Limb (tissue), 2 donors: ENCODE measurements around the gene HAPLN2.
"Not testable (repeated sequence)": the region's sequence is repeated elsewhere in the genome, so short reads cannot be mapped to it uniquely, and the experiment has no call there.

Source experiments
- DNase-seq, 2 donors: peaks; one replicate each; pipeline ENCODE4 v3.0.0-alpha.2; 2016; ENCODE audit errors: extremely low spot score in 2 of 2

The HAPLN2 gene

DNA sequence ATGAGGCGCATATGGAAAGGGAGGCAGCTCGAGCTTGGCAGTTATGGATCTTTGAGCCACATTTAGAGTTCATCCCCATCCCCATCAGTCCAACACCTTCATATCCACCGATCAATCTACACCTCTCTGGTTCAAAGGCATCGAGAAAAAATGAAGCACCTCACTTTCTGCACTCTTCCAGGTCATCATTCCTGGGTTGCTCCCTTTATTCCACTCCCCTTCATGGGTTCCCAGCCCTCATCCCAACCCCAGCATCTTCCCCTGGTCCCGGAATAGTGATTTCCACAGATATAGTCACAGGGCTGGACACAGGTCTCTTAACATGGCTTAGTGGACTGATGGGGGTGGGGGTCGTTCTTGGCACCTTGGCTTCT is 354 bp downstream of the HAPLN2 start:
- DNase-seq, result no peak

DNA sequence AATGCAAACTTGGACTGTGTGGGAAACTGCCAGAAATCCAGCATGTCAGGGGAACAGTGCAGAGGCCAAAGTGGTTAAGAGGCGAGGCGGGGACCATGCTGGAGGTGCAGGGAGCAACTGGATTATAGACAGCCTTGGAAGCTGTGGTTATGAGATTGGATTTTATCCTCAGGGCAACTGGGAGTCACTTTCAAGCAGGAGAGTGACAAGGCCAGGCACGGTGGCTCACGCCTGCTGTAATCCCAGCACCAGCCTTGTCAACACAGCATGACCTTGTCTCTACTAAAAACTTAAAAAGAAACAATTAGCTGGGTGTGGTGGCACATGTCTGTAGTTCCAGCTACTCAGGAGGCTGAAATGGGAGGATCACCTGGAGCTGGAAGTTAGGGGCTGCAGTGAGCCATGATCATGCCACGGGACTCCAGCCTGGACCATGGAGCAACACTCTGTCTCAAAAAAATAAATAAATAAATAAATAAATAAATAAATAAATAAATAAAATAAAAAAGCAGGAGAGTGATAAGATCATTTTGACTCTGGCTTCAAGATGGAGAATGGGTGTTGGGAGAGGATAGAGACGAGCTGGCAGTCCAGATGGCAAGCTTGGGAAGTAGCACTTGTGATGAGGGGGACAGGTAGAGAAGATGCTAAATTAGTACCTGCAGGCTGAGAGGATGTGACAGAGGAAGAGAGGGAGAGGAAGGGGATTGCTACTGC is 3.5 kb downstream of the HAPLN2 start:
- DNase-seq, result no peak

GRCh38 chr1:156623946-156624813 is 5.0 kb downstream of the HAPLN2 start:
- peak in 1 of 2 donors; percentile 67 for DNase-seq

DNA sequence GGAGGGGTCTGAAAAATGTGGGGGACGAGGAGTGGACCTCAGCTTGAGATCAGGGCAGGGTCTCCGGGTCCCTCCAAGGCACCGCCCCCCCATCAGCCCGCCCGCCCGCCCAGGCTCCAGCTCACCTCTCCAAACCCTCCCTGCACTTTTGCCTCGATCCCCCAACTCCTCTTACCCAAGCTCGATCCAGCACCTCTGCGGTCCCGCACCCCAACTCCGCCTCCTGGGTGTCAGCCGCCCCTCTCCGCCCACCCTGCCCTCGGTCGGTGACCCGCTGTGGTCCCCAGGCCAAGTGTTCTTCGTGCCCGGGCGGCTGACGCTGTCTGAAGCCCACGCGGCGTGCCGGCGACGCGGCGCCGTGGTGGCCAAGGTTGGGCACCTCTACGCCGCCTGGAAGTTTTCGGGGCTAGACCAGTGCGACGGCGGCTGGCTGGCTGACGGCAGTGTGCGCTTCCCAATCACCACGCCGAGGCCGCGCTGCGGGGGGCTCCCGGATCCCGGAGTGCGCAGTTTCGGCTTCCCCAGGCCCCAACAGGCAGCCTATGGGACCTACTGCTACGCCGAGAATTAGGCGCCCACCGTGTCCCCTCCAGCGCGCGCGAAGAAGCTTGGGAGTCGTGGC is 5.7 kb downstream of the HAPLN2 start:
- peak in 1 of 2 donors; percentile 50 for DNase-seq

GRCh38 chr1:156625436-156626078 is 6.3 kb downstream of the HAPLN2 start:
- peak; percentile 27 to 84 for DNase-seq

DNA sequence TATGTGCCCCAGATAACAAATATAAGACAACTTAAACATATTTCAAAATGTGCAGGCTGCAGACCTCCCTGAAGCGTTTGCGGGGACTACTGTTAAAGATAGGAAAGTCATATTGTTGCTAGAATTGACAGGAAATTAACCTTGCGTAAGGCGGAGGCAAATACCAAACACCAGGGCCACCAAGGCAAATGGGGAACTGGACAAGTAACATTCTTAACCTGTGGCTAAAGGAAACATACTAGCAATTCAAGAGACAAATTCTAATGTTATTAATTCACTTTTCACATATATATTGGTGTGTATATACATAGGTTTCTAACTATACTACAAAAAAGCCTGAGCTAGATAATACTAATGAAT is 6.8 kb downstream of the HAPLN2 start:
- DNase-seq, result no peak

GRCh38 chr1:156627313-156627880 is 8.2 kb downstream of the HAPLN2 start:
- no peak for DNase-seq

GRCh38 chr1:156629823-156630449 is 10.7 kb downstream of the HAPLN2 start:
- DNase-seq, result no peak

- DNase-seq, result not testable (repeated sequence)
These were observed 11.9 kb downstream of the HAPLN2 start for GRCh38 chr1:156631152-156631551.

GRCh38 chr1:156632355-156632754 is 13.1 kb downstream of the HAPLN2 start:
- no peak for DNase-seq

- DNase-seq, result no peak
These were observed 19.2 kb downstream of the HAPLN2 start for GRCh38 chr1:156638189-156638985.

GRCh38 chr1:156639601-156640101 is 20.4 kb downstream of the HAPLN2 start:
- no peak for DNase-seq

- DNase-seq, result no peak
These were observed 21.9 kb downstream of the HAPLN2 start for GRCh38 chr1:156640842-156641706.

DNA sequence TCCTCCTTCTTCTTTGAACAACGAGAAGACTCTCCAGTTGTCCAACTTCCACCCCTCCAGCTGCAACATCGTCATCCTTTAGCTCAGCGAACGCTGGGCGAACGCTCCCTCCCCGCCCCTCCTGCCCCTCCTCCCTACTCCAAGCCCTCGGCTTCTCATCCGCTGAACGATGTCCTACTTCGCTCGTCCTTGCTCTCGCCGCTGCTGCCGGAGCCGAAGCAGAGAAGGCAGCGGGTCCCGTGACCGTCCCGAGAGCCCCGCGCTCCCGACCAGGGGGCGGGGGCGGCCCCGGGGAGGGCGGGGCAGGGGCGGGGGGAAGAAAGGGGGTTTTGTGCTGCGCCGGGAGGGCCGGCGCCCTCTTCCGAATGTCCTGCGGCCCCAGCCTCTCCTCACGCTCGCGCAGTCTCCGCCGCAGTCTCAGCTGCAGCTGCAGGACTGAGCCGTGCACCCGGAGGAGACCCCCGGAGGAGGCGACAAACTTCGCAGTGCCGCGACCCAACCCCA is 22.6 kb downstream of the HAPLN2 start, which contains the start of gene BCAN:
Gene BCAN, plus strand, starts transcription at position 357 of the 504 bp plus-strand sequence. CDS start 3,938 bp downstream, outside the sequence.
- DNase-seq, result peak; percentile 54 to 73

GRCh38 chr1:156642265-156643048 is 23.2 kb downstream of the HAPLN2 start:
- DNase-seq, result no peak

DNA sequence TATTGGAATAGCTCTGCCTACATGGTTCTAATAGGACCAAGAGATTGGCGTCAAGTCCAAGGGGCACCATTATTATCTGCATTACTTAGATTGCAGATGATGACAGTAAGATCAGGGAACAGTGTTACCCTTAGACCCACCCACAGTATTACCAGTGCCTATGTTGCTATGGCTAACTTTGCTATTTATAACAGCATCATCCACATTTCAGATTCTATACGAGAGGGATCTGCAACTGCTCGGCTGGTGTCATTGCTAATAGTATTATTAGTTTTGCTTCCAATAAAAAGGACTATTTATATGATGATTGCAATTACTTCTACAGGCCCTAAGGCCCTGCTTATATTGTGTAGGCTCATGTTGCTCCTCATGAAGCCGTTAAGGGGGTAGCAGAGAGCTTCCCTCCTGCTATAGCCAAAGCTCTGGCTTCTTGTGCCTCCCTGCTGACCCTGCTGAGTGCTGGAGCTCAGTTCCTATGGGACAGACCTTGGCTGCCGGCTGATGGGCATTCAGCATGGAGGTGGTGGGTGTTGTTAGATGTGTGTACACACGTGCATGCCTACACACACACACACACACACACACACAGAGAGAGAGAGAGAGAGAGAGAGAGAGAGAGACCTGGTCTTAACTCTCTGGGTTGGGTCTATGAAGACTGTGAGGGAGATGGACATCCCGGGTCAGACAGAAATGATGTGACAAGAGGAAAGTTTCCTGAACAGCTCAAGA is 24.0 kb downstream of the HAPLN2 start:
- DNase-seq, result no peak

GRCh38 chr1:156643778-156644092 is 24.5 kb downstream of the HAPLN2 start:
- no peak for DNase-seq
